Bronchial epithelial cell (primary cell): ENCODE data around the gene SEC11C. TPM values are rescaled to one million over a fixed set of nuclear protein-coding genes. Genes with fewer than 3 reads are reported as not detected.

ENCODE experiments used
- DNase-seq: peaks from one replicate; pipeline ENCODE4 v3.0.0-alpha.2; 2010; ENCODE audit warnings: low read depth
- FAIRE-seq: peaks from 2 replicates; lab custom pipeline; 2011; peaks lifted over from hg19 to GRCh38; lab: Jason Lieb, UNC
- H3K27me3 ChIP-seq: 2 replicates; pipeline ENCODE4 v1.5.1; 2011; ENCODE audit warnings: low read length; ENCODE audit not compliant: control insufficient read depth, insufficient read depth
- H3K36me3 ChIP-seq: 2 replicates; pipeline ENCODE4 v1.5.1; 2011; ENCODE audit warnings: low read length; ENCODE audit not compliant: control insufficient read depth, insufficient read depth
- H3K4me3 ChIP-seq: 2 replicates; pipeline ENCODE4 v1.5.1; 2011; ENCODE audit warnings: mild to moderate bottlenecking, low read depth, low read length, control low read depth
- total RNA-seq: library from RNA; depleted of rRNA; stranded (reverse); fragments of >200 nt; gene quantifications from 2 replicates; pipeline ENCODE4 v1.2.1, GENCODE V29; 2014
- TF ChIP-seq, protein P1 (sequence below): IDR thresholded peaks from 2 replicates; pipeline ENCODE4 v1.5.1; 2011; ENCODE audit warnings: mild to moderate bottlenecking, moderate library complexity, low read length, control low read depth, inconsistent platforms; ENCODE audit not compliant: insufficient read depth, severe bottlenecking

SEC11C gene
- total RNA-seq, 1 donor from 2014 or later: 48.7 TPM

DNA sequence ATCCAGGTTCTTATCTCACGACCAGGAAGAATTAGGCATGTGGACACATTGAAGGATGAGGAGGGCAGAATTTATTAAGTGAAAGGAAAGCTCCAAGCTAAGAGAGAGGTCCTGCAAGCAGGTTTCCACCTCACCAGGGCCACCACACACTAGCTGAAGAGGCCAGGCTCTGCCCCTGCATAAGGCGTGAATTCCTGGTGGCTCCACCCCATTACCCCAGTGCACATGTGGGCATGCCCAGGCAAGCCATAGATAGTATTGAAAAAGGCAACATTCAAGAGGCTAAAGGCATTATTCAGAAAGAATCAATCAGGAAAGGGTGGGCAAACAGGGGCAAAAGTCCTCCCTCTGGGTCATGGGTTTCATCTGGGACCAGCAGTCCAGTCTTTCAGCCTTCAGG is 49.3 kb downstream of the SEC11C start:
- DNase-seq (peak; percentile 36), FAIRE-seq (no peak)
- H3K4me3 ChIP-seq: no peak overlapping the region
- H3K27me3 ChIP-seq: no peaks in the 10 kb centered on the region
- TF ChIP-seq, protein P1, sequence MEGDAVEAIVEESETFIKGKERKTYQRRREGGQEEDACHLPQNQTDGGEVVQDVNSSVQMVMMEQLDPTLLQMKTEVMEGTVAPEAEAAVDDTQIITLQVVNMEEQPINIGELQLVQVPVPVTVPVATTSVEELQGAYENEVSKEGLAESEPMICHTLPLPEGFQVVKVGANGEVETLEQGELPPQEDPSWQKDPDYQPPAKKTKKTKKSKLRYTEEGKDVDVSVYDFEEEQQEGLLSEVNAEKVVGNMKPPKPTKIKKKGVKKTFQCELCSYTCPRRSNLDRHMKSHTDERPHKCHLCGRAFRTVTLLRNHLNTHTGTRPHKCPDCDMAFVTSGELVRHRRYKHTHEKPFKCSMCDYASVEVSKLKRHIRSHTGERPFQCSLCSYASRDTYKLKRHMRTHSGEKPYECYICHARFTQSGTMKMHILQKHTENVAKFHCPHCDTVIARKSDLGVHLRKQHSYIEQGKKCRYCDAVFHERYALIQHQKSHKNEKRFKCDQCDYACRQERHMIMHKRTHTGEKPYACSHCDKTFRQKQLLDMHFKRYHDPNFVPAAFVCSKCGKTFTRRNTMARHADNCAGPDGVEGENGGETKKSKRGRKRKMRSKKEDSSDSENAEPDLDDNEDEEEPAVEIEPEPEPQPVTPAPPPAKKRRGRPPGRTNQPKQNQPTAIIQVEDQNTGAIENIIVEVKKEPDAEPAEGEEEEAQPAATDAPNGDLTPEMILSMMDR: no peak
- no peaks in the 10 kb centered on the region for H3K36me3 ChIP-seq

- DNase-seq (peak; percentile 54), FAIRE-seq (no peak)
- no peaks in the 10 kb centered on the region for H3K36me3 ChIP-seq
- TF ChIP-seq, protein P1: no peak
- H3K4me3 ChIP-seq: no peak overlapping the region
- no peaks in the 10 kb centered on the region for H3K27me3 ChIP-seq
These were observed 50.1 kb downstream of the SEC11C start for GRCh38 chr18:59189746-59190145.

DNA sequence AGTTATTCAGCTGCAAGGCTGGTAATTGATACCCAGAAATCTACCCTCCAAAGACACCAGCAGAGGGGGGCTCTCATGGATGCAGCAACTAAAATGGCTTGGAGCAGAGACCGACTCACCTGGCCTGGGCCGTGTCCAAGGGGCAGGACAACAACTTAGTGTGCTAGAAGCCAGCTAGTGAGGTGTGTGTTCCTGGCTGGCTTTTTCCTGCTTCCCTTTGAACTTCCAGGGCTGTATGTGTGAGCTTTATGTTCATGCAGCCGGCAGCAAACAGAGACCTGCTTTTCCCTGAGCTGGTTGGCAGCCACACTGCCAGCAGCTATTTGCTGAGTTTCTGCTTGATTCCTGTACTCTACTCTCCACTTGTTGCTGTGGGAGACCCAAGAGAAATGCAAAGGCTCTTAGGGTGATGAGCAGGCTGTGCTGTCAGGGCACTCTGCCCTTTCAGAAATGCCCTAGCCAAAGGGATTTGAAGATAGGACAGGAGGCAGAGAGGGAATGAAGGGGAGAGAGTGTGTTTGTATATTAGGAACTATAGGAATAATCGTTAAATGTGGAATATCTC is 56.6 kb downstream of the SEC11C start:
- Histone ChIP-seq H3K4me3 (no peak overlapping the region), H3K36me3 (no peaks in the 10 kb centered on the region), H3K27me3 (peaks cover 7% of the 10 kb centered on the region)
- TF ChIP-seq, protein P1: no peak
- DNase-seq: no peak
- FAIRE-seq: no peak

DNA sequence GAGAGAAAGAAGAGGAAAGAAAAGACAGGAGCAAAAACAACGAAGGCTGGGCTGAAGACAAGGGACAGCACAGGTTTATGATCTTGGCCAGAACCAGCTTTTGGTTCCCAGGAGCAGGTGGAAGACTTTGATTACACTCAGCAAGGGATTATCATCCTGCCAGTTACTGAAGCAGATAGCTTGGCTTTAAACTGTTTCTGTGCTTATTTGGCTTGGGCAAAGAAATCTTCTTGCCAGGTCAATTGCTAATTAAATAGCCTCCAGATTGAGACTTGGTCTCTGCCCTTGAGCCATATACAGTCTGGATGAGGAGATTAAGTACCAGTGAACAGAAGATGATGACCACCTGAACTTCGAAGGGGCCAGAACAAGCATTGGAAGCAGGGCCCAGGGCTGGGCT is 58.0 kb downstream of the SEC11C start:
- H3K36me3 ChIP-seq: no peaks in the 10 kb centered on the region
- H3K4me3 ChIP-seq: no peak overlapping the region
- DNase-seq: no peak
- FAIRE-seq: no peak
- TF ChIP-seq, protein P1: no peak
- peaks cover 7% of the 10 kb centered on the region for H3K27me3 ChIP-seq

DNA sequence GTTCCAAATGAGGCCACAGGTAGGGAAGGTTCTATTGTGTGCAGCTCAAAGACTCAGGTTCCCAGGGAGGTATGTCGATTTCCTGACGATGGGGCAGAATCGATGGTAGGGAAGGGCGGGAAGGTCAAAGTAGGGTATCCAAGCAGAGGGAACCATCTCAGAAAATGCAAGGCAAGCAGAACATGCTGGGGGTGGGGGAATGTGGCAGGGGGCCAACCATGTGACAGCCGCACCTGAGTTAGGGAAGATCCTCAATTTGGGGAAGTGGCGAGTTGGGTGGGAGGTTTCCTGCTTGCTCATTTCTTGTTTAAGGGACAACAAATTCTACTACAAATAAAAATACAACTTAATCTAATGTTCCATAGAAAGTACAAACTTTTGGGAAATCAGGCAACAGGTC is 58.5 kb downstream of the SEC11C start:
- TF ChIP-seq, protein P1: no peak
- Histone ChIP-seq H3K36me3 (no peaks in the 10 kb centered on the region), H3K27me3 (peaks cover 7% of the 10 kb centered on the region), H3K4me3 (no peak overlapping the region)
- FAIRE-seq (no peak), DNase-seq (no peak)

DNA sequence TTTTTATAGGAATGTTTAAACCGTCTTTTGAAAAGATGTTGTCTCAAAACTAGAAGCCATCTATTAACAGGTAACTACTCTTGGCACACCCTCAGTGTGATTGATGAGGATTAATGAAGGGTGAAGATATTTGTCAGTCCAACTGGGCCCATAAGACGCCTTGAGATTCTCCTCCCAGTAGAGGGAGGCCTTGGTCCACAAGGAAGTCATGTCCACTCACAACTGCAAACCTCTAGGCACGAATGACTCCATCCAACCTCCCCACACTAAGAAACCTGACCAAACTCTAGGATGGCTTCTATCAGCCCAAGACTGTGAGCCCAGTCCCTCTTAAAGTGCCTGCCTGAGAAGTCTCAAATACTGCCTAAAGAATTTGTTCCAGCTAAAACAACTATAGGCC is 61.1 kb downstream of the SEC11C start:
- TF ChIP-seq, protein P1: no peak
- FAIRE-seq: no peak
- no peak for DNase-seq
- H3K27me3 ChIP-seq: peaks cover 7% of the 10 kb centered on the region
- H3K4me3 ChIP-seq: no peak overlapping the region
- H3K36me3 ChIP-seq: no peaks in the 10 kb centered on the region
